Mammary epithelial cell (primary cell): ENCODE measurements around the gene CHPF.

ENCODE experiments used
- CTCF ChIP-seq, 2 donors: IDR thresholded peaks in 1 of 2; conservative IDR thresholded peaks in 1 of 2; 2 replicates each; pipeline ENCODE4 v1.5.1; 2011 to 2012; ENCODE audit warnings: inconsistent platforms in 2 of 2, low read length in 2 of 2, mild to moderate bottlenecking in 2 of 2, control low read depth in 1 of 2, low read depth in 1 of 2; ENCODE audit not compliant: insufficient read depth in 1 of 2; ENCODE audit errors: extremely low read depth in 1 of 2
- EZH2 ChIP-seq: IDR thresholded peaks from 2 replicates; pipeline ENCODE4 v1.6.1; 2012; ENCODE audit warnings: low read length, inconsistent platforms, borderline replicate concordance

- TF ChIP-seq CTCF (conservative IDR thresholded peaks at IDR 0.05 in 1 of 2, IDR thresholded peaks at IDR 0.05 in 1 of 2; ENCODE audit: extremely low read depth in 1 of 2, insufficient read depth in 1 of 2, low read depth in 1 of 2, low read length in 2 of 2) (no peak), EZH2 (no peak)
Observed at GRCh38 chr2:219536967-219537366, 6.6 kb downstream of the CHPF start.
